GM21381 (cell line): ENCODE measurements around the gene APMAP.

Experiments
- ATAC-seq: cut with Tn5 transposase; IDR thresholded peaks from one replicate; pipeline ENCODE4 v1.9.1; 2021; ENCODE audit warnings: mild to moderate bottlenecking, moderate library complexity; ENCODE audit not compliant: unreplicated experiment

The APMAP gene

DNA sequence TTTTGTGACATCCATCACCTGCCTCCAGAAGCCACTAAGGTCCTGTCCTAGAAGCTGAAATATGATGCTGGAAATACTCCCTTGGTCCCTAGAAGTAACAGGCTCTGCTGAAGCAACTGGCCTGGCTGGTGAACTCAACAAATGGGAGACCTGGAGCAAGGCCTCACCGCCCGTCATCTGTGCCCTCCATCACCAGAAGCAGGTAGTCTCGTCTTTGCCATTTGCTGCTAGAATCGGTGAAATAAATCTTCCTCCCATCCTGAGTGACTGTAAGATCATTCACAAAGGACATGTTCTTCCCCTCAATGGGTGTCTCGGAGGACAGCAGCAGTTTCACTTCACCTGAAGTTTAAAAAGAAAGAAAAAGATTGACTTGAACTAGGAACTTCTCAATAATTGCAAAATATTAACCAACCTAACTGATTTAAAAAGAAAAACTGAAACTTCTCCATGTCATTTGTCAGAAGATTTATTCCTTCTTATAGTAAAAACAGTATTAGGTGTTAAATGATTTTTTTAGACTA lies 22.5 kb downstream of the APMAP start:
- no peak for ATAC-seq

DNA sequence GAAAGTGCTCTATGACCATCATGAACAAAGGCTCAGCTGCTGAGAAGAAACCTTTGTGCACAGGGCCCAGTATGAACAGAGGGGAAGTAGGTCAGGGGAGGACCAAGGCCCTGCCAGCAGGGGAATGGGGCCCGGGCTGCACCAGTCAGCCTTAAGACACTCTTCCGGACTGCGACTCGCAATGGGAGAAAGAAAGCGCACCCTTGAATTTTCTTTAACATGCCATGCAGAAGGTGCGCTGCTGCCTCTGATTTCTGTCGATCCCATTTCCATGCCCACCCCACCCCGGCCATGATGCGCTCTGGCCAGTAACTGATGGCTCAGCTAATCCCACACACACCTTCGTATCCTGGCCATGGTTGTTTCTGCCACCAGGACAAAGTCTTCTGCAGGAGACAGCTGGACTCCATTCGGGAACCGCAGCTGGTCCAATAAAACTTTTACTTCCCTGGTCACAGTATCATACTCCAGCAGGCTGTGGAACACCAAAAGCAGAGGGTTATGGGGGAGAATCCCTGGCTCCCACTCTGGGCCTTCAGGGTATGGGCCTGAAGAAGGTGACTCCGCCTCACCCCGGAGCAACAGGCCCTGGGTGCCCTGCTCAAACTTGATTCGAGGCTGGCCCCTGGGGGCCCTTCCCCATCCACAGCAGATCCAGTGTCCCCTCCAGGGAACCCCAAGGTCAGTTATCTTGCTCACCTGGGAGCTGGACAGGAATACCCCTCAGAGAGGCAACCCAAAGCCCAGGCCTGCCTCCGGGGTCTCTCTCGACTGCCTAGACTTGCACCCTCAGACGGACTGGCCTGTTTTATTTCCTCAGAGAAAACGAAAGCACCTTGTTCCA lies 23.1 kb downstream of the APMAP start:
- no peak for ATAC-seq

DNA sequence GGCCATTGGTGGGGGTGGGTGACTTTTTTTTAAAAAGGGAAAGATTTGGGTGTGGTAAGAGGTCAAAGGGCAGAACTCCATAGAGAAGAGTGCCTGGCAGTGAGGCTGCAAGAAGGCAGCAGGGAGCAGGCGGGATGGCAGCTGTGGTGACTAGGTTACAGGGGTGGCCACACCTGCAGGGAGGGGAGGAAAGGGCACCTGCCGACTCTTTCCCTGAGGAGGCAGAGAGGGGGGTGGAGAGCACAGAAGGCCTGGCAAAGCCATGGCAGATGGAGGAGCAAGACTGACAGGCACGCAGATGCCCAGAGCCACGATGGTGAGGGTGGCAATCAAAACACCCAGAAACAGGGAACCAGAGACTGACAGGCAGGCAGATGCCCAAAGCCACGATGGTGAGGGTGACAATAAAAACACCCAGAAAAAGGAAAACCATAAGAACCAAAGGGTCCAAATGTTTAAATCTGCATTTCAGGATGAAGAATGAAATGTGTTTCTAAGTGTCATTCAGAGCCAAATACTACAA lies 24.2 kb downstream of the APMAP start:
- no peak for ATAC-seq

DNA sequence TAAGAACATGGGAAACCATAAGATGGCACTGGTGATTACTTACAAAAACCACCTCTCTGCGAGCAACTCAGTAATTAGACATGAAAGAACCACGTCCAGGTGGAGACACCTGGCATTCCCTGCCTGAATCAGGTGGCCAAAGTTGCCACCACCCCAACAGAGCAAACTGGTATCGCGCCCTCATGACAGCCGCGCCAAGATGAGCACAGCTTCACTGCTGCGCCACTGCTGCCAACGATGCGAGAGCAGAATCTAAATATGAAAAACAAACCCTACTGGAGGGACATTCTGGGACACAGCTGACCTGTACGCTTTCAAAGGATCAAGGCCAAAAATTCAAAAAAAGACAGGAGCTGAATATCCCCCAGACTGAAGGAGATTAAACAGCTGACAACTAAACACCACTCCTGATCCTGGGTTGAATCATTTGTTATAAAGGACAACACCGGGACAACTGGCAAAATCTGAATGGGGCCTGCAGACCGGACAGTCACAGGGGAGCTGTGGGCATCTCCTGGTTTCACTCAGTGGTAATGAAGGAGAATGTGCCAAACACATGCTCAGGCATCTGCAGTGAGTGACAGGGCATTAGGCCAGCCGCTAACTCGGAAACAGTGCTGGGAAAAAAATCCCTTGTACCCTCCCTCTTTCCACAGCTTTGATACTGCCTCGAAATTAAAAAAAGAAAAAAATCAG lies 26.1 kb downstream of the APMAP start:
- no peak for ATAC-seq

DNA sequence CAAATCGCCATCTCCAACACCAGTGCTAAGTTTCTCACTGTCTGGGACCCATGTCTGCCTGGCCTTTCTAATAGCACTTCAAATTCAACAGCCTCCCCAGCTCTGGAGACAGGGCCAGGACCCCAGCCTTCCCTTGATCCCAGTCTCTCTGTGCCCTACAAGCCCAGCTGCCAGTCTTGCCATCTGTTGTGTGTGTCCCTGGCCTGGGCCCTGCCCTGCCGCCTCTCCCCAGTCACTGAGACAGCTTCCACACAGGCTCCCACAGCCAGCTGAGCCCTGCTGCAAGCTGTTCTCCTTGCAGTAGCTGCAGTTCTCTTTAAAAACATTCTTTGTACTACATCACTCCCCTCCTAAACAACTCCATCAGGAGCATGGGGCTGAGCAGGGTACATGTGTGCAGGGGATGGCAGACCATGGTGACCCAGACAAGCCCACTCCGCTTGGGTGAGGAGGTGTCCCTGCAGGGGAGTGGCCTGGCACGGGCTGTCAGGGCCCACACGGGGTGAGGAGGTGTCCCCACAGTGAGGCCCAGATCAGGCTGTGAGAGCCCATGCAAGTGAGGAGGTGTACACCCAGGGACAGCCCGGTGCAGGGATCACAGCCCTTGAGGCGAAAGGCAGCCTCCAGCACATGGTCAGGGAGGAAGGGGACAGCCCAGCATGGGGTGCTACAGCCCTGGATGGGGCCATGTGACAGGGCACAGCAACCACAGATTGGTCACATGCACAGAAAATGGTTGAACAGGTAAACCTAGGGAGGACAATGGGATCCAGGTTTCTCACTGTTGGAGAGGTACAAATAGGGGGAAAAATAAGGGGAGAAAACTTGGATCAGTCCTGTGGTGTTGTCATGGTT lies 27.3 kb downstream of the APMAP start:
- no peak for ATAC-seq

DNA sequence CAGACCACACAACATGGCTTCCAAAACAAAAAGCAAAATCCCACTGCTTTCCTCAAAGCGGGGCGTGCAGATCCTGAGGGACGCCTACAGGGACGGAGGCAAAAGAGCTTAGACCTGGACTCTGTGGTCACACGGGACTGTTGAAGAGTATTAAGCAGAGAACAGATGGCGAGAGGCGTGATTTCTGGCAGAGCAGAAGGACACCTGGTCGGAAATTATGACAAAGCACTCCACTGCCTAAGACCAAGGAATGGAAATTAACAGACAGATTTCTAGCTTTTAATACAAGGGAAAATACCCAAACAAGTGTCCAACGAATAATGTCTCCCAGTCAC lies 28.1 kb downstream of the APMAP start:
- no peak for ATAC-seq

DNA sequence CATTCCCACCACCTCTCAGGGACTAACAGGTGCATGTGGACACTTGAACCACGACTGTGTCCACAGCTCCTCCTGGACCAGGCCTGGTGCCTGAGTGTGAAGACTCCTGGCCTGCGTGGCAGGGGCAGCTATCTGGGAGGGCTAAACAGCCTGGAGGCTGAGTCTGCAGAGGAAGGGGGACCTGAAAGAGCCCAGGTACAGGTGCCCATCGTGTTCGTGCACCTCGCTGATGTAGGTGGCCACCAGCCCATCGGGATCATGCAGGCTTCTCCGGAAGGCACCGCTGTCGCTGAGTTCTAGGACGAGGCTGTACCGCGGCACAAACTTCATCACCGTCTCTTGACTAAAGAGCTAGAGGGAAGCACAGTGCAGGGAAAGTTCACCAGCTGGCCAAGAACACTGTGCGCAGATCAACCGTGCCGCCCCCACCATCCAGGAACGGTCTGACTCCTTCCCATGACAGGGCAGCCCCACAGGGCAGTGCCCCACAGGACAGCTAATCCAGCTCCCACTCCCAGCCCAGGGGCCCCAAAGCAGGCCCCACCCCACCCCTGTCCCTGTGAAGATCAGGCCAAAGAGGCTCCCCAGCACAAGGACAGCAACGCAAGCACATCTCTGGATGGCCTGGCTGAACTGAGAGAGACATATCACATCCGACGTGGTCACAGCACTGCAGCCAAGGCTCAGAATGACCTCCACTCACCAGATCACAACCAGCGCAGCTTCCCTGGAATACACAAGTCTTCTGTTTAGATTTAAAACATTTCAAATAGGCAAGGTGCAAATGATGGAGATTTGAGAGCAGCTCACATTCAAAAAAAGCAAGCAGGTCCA lies 28.7 kb downstream of the APMAP start:
- ATAC-seq, result no peak

DNA sequence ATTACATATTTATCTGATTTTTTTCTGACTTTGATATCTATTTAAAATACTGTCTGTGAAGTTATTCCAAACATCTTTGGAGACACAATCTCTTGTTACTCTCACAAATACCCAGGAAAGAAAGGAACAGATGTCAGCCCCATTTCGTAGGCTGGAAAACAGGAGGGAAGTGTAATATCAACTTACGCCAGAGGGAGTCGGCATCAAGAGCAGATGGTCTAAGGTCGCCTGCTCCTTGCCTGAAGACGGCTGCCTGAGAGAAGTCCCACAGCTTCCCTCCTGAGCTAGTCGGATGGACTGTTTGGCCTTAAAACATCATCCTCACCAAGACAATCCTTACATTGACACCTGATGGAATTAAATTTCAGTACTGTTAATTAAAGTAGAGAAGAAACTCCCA lies 30.0 kb downstream of the APMAP start:
- no peak for ATAC-seq

DNA sequence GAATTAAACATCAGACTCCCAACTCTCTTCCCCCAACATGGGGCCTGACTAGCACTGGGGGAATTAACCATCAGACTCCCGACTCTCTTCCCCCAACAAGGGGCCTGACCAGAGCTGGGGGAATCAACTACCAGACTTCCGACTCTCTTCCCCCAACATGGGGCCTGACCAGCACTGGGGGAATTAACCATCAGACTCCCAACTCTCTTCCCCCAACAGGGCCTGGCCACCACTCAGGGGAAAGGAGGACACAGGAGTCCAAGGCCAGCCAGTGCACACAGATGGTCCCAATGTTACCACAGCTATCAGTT lies 30.4 kb downstream of the APMAP start:
- ATAC-seq, result no peak

DNA sequence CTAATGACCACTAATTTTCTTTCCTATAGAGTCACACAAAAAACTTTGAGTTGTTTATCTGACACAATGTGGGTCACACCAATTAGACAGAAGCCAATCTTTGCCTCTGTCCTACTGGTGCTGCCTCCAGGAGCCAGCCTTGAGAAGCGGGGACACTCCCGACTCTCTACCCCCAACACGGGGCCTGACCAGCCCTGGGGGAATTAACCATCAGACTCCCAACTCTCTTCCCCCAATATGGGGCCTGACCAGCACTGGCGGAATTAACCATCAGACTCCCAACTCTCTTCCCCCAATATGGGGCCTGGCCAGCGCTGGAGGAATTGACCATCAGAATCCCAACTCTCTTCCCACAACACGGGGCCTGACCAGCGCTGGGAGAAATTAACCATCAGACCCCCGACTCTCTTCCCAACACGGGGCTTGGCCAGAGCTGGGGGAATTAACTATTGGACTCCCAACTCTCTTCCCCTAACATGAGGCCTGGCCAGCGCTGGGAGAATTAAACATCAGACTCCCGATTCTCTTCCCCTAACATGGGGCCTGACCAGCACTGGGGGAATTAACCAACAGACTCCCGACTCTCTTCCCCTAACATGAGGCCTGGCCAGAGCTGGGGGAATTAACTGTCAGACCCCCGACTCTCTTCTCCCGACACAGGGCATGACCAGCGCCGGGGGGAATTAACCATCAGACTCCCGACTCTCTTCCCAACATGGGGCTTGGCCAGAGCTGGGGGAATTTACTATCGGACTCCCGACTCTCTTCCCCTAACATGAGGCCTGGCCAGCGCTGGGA lies 31.0 kb downstream of the APMAP start:
- no peak for ATAC-seq

DNA sequence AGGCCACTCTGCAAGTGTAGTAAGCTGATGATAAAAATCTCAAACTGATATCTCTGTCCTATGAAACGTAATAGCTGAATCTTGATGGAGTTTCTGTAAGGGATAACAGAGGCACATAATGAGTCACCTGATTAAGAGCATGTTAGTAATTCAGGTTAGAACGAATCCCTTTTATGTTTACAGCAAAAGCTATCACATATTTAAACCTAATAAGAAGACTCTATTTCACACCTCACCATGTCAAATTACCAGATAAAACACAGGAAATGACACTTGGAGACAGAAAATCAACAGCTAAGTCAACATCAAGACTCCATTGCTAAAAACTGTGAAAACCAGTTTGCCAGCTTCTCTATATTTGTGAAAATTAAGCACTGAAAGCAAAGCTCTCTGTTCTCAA lies 31.7 kb downstream of the APMAP start:
- no peak for ATAC-seq

DNA sequence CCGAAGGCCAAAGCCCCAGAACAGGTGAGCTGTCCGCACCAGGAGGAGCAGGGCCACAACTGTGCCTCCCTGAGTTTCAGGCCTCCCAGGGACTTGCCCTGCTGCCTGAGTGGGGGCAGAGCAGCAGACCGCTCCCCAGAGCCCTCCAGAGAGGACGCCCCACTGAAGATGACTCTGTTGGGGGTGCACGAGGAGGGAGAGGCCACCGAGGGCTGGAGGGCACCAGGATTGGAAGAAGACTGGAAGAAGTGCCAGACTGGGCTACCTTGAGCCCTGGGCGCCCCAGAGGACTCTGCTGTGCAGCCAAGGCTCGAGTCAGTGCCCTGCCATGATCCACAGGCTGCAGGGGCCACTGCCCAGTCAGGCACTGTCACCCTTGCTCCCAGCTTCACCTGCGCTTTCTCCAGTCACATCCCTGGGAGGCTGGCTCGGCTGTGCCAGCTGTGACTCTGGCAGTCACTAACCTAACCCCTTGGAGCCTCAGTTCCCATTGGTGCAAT lies 32.2 kb downstream of the APMAP start:
- no peak for ATAC-seq

DNA sequence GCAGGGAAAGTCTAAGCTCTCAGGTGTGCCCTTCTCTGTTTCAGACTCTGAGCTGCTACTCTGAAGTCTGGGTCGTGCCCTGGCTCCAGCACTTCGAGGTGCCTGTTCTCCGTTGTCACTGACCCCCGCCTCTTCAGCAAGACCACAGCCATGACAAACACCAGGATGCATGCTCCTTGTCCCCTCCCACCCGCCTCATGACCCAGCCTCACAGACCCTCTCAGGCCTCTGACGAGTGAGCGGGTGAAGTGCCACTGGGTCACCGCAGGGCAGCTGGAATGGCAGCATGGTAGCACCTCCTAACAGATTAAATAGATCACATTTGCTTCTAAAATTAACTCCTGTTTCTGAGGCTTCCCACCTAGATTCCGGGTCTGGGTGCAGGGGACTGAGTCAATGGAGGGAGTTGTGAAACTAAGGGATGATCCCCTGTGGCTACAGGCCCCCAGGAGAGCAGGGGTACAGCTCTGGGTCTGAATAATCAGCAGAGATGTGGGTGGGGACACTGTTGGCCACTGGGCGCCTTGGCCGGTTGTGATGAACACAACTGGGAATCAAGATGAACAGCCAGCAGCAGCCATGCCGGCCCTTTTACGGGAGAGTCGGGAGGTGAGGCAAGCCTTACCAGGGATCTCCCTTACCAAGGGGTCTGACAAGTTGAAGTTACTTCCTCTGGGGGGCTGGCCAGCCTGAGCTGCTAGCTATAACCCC lies 32.8 kb downstream of the APMAP start:
- ATAC-seq, result no peak

DNA sequence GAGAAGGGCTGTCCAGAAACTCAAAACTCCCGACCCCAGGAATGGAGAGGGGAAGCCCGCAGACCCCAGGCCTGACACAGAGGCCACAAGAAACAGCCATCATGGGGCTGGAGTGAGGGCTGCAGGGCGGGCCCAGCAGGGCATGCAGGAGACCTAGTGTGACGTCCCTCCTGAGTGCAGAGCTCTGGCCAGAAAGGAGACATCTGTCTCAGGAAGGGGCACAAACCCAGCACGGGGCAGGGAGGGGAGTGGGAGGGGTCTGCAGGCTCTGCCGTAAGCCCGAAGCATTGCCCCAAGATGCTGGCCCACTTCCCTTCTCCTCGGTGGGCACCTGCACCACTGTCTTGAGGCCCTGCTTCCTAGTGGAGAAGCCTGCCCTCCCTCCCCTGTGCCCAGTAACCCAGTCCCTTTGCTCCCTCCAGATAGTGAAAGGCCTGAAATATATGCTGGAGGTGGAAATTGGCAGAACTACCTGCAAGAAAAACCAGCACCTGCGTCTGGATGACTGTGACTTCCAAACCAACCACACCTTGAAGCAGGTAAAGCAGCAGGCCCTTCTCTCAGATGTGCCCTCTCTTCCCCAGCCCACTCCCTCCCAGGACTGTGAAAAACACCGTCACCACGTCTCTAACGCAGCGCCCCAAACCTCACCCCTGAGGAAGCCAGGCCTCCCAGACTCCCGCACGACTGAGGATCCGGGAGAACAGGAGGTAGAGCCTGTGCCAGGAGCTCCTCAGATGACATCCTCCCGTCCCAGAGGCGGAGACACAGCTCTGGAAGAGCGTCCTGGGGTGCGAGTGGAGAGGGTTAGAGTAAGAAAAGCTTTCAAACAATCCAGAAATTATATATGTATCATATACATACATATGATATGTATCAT lies 33.8 kb downstream of the APMAP start:
- ATAC-seq, result no peak

DNA sequence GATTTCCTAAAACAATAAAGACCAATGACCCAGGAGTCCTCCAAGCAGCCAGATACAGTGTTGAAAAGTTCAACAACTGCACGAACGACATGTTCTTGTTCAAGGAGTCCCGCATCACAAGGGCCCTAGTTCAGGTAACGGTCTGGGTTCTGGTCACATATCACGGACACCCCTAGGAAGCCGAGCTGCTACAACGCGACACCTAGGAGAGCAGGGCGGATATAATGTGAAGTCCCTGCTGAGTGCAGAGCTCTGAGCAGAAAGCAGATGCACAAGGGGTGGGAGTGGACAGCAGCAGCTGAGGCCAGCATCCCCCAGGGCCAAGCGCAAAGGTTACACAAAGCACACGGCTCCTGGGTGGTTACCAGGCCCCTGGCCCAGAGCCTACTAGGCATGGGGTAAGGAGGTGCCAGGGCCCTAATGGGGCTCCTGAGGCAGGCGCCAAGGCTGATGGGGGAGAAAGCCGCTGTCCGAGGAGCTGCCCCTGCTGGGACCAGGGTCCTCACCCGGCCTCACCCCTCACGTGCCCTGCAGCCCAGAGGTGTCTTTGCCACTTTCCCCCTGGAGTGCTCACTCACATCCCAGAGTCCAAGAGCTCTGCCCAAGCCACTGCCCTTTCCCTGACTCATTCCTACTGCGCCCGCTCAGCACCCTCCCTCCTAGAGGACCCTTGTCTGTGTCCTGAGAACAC lies 35.1 kb downstream of the APMAP start:
- no peak for ATAC-seq

DNA sequence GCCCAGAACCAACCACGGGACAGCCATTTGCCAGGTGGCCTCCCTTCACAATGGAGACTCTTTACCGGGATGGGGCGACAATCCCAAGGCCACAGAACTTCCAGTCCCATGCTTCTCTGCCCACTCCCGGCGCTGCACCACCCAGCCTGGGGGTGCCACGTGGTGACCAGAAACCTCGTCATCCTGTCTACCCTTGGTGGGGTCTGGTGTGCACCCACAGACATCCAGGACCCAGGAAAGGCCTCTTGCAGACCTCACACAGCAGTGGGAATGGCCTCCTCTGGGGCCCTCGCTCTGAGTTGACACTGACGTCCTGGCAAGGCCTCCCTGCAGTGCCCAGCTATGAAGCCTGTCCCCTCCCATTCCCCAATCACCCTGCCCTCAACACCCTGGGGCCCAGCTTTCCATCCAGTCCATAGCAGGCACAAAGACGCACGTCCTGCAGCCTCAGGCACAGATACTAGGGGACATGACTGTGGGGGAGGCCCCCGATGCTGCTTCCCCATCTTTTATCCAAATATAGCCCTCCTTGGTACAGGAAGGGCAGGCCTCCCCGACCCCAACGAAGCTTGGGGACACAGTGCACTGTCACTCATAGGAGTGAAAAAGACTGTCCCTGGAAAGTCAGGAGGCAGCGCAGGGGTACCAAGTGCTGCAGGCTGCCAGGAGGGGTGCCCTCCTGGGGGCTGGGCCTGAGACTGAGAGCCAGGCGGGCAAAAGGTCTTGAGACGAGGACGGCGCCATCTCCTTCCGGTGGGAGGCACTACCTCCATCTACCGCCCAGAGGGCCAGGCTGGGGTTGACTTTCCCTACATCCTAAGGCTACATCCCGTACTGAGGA lies 36.3 kb downstream of the APMAP start:
- ATAC-seq, result no peak
